Heart left ventricle (tissue), 16 donors: ENCODE measurements around the gene KCTD11. TPM values are rescaled to one million over a fixed set of nuclear protein-coding genes. Genes with fewer than 3 reads are reported as not detected.

Source experiments
- ATAC-seq, 4 donors: fragments of 200-7000 bp; cut with Tn5 transposase; one replicate each; pipeline ENCODE4 v1.9.1; 2020 to 2022; ENCODE audit warnings: moderate library complexity in 4 of 4, mild to moderate bottlenecking in 3 of 4, moderate number of reproducible peaks in 1 of 4
- DNase-seq, 5 donors: peaks; one replicate each; pipeline ENCODE4 v3.0.0-alpha.2; 2020
- H3K27ac ChIP-seq, 12 donors: fragments of 200-600 bp; sonication (generic) in 4 of 12; one replicate each; pipeline versions ENCODE4 v1.5.0 to v1.8.0; 2016 to 2022; ENCODE audit warnings: mild to moderate bottlenecking in 2 of 12
- H3K27me3 ChIP-seq, 9 donors: fragments of 200-600 bp; sonication (generic) in 2 of 9; one replicate each; pipeline versions ENCODE4 v1.5.1 to v1.8.0; 2016 to 2022; ENCODE audit warnings: mild to moderate bottlenecking in 3 of 9
- H3K36me3 ChIP-seq, 9 donors: fragments of 200-600 bp; sonication (generic) in 2 of 9; one replicate each; pipeline versions ENCODE4 v1.5.0 to v1.8.0; 2018 to 2022; ENCODE audit warnings: mild to moderate bottlenecking in 2 of 9
- H3K4me1 ChIP-seq, 12 donors: fragments of 200-600 bp; sonication (generic) in 4 of 12; one replicate each; pipeline versions ENCODE4 v1.5.0 to v1.8.0; 2016 to 2022; ENCODE audit warnings: mild to moderate bottlenecking in 3 of 12
- H3K4me3 ChIP-seq, 12 donors: fragments of 200-600 bp; sonication (generic) in 4 of 12; one replicate each; pipeline versions ENCODE4 v1.5.0 to v1.8.0; 2017 to 2022; ENCODE audit warnings: mild to moderate bottlenecking in 9 of 12, moderate library complexity in 4 of 12
- H3K9me3 ChIP-seq, 12 donors: fragments of 200-600 bp; sonication (generic) in 4 of 12; one replicate each; pipeline versions ENCODE4 v1.5.0 to v1.8.0; 2016 to 2022; ENCODE audit warnings: mild to moderate bottlenecking in 1 of 12
- CTCF ChIP-seq, 12 donors: fragments of 200-600 bp; sonication (generic) in 4 of 12; IDR thresholded peaks; one replicate each; pipeline versions ENCODE4 v1.5.0 to v1.8.0; 2018 to 2022; ENCODE audit warnings: antibody characterized with exemption in 12 of 12, mild to moderate bottlenecking in 5 of 12
- POLR2A ChIP-seq, 2 donors: fragments of 450-650 bp; IDR thresholded peaks; one replicate each; pipeline ENCODE4 v1.6.1; 2017; ENCODE audit warnings: antibody characterized with exemption in 2 of 2, mild to moderate bottlenecking in 2 of 2, moderate library complexity in 2 of 2
- WGBS, 4 donors: extraction: QIAGEN DNeasy Blood & Tissue Kit in 2 of 4; methylation state at CpG; one replicate each; pipeline versions ENCODE4 v1.1.5 to v1.1.7; 2013 to 2018; 5-methylcytosine and 5-hydroxymethylcytosine counted together
- intact Hi-C, 10 donors: fragments of 100-400 bp; cut with DNase I; formaldehyde crosslinking; loops; one replicate each; pipeline versions ENCODE4 v1.11.1 to v1.14.2; 2022
- polyA plus RNA-seq, 2 donors: library from polyadenylated mRNA; stranded (reverse); fragments of 200-250 nt; gene quantifications; one replicate each; pipeline ENCODE4 v1.2.3, GENCODE V29; 2013
- total RNA-seq, 9 donors: library from RNA; depleted of rRNA in 2 of 9; stranded (reverse); fragments of >200 nt in 2 of 9; fragmentation: NEBNext Ultra II Directional in 3 of 9; extraction: Animal tissue kit (Norgen Biotek cat#: 25700) in 3 of 9; gene quantifications; one replicate each; pipeline versions ENCODE4 v1.1.0 to v1.2.4, GENCODE V29; 2016 to 2023
- donor health status: ischemic (EF 13 %, LVEDD 7.1; RV severe dilation, severe dysfunction).
- donor health status: healthy with polysubstance abuse.
- donor health status: DM: no; HTN: yes; CAD: no.
- donor health status: DM: no; HTN: no; CAD: no.
- donor health status: ischemic (EF 25% LVEDD 6.9; RV normal size, moderate dysfunction).
- donor health status: ischemic (EF 25% LVEDD 5.7; RV mildly dilated, moderate dysfunction).
- donor health status: healthy.
- donor health status: DM: yes; HTN: yes; CAD: no.
- donor health status: ischemic (EF 35%, LVEDD 5.7; RV mildly dilated, moderate dysfunction).
- donor health status: nonischemic (EF 11% LVEDD 7.7; RV severe dilation, severe dysfunction).
- donor health status: DM: yes; HTN: yes; CAD: no.
- donor health status: PGD.
- donor health status: ischemic (EF 29% LVEDD 5.4; RV normal size, mild dysfunction).
- donor health status: nonischemic (EF 23%, LVEDD 6.1; RV moderate dilation, normal function).

The KCTD11 gene
- total and polyA plus RNA-seq, 11 donors: 3.4 to 9.6 (median 6.4) TPM

DNA sequence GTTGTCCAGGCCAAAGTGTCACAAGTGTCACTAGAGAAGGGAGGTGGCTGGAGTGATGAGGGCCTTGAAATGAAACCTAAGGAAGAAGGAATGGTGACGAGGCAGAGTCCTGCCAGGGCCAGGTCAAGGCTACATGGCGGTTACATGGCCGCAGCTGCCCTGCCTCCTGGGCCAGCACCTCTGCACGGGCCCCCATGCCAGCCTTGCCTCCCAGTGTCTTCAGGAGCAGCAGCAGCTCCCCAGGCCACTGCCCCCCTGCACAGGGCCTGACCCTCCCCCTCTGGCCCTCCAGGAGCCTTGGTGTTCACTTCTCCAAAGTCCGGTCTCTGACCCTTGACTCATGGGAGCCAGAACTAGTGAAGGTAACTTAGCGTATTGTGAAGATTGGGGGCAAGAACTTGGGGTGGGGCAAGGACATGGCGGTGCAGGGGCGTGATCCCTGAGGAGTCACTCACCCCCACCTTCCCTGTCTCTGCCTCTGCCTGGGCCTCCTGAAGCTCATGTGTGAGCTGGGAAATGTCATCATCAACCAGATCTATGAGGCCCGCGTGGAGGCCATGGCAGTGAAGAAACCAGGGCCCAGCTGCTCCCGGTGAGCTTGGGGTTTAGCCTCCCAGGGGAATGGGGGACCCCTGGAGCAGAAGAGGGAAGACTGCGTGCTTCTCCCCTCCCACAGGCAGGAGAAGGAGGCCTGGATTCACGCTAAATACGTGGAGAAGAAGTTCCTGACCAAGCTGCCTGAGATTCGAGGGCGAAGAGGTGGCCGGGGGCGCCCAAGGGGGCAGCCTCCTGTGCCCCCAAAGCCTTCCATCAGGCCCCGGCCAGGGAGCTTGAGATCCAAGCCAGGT is 4.1 kb upstream of the KCTD11 start:
- ATAC-seq: no peak
- no peaks in the 10 kb centered on the region for H3K27me3 ChIP-seq
- DNase-seq: no peak
- H3K4me3 ChIP-seq: no peak overlapping the region
- TF ChIP-seq POLR2A (IDR thresholded peaks at IDR 0.05): no peak
- no peak for TF ChIP-seq CTCF (IDR thresholded peaks at IDR 0.05)
- peaks cover 0 to 10% (median 0%) of the 10 kb centered on the region in 9 donors for H3K36me3 ChIP-seq
- no peak overlapping the region for H3K27ac ChIP-seq
- peaks cover 0 to 33% (median 21%) of the 10 kb centered on the region in 12 donors for H3K4me1 ChIP-seq
- WGBS, 4 donors: 64 to 83% (median 72%) methylated on average over 18 to 19 of the region's 19 CpGs
- intact Hi-C loops: loop anchor here in 9 of 10 donors (2.0 to 10.0 kb wide), 6 partner anchors 63 to 296 kb away; partner anchors contain the start of gene SLC2A4 (in 5 of the 9)
- no peaks in the 10 kb centered on the region for H3K9me3 ChIP-seq

DNA sequence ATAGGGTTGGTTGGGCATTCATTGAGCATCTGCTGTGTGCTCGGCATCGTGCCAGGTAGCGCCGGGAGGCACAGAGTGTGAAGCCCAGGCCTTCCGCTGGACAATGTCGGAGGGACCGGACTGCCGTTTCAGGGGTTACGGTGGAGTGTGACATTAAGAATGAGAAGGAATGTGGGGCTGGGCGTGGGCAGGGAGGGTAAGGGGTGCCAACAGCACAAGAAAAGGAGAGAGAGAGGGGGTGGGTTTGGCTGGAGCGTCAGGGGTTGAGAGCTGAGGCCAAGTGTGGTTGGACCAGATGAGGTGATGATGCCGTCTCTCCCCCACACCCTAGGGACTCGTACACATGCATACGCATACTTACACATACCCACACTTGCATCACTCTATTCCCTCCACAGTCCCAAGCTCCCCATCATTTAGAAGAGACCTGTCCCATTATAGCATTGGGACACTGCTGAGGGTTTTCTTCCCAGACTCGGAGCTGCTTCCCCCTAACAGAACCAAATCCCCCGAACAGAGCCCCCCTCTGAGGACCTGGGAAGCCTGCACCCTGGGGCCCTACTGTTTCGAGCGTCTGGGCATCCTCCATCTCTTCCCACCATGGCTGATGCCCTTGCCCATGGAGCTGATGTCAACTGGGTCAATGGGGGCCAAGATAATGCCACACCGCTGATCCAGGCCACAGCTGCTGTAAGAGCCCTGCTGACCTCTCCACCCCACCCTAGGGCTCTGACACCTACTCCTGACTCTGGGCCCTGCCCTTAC is 3.3 kb upstream of the KCTD11 start:
- intact Hi-C loops: loop anchor here in 8 of 10 donors (5.0 to 10.0 kb wide), 5 partner anchors 64 to 296 kb away; partner anchors contain the start of gene SLC2A4 (in 4 of the 8)
- ATAC-seq (no peak), DNase-seq (peak in 2 of 5 donors; percentile 25 to 31)
- Histone ChIP-seq H3K27me3 (no peaks in the 10 kb centered on the region), H3K27ac (peak overlapping the region in 4 of 12 donors; percentile 97 to 100 (median 99)), H3K36me3 (peaks cover 0 to 10% (median 0%) of the 10 kb centered on the region in 9 donors), H3K4me1 (peaks cover 0 to 41% (median 27%) of the 10 kb centered on the region in 12 donors), H3K9me3 (no peaks in the 10 kb centered on the region), H3K4me3 (no peak overlapping the region)
- no peak for TF ChIP-seq POLR2A (IDR thresholded peaks at IDR 0.05)
- TF ChIP-seq CTCF (IDR thresholded peaks at IDR 0.05): no peak
- 63 to 74% (median 68%) methylated on average over 15 to 19 of the region's 19 CpGs for WGBS, 4 donors

DNA sequence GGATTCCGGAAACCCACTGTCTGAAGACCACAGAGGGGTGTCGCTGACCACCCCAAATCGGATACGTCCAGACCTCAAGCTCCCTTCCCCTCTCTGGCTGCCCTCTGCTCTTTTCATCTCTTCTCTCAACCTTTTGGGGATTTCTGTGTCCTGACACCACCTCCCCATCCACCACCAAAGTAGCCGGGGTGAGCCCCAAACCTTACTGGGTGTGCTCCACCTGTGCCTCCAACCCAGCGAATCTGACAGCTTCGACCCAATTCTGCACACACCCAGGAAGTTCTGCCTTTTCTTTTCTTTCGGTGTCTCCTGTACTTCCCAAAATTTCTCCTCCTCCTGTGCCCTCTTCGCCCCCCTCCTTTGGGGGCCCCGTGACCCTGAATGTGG is 534 bp downstream of the KCTD11 start:
- intact Hi-C loops: loop anchor here in 9 of 10 donors (2.0 to 10.0 kb wide), 18 partner anchors 42 to 332 kb away; partner anchors contain the start of genes POLR2A (in 4 of the 9), MPDU1 (in 3 of the 9), SENP3 (in 3 of the 9) and SLC35G6 (in 3 of the 9)

More for the DNA sequence above, 534 bp downstream of the KCTD11 start:
- Histone ChIP-seq H3K27ac (peak overlapping the region; percentile 95 to 100 (median 97)), H3K27me3 (no peaks in the 10 kb centered on the region), H3K36me3 (peaks cover 0 to 4% (median 0%) of the 10 kb centered on the region in 9 donors), H3K4me1 (peaks cover 0 to 67% (median 38%) of the 10 kb centered on the region in 12 donors), H3K9me3 (no peaks in the 10 kb centered on the region), H3K4me3 (peak overlapping the region; percentile 49 to 98 (median 87))
- DNase-seq (no peak), ATAC-seq (no peak)
- TF ChIP-seq POLR2A (IDR thresholded peaks at IDR 0.05) (no peak), CTCF (IDR thresholded peaks at IDR 0.05) (peak in 5 of 12 donors; percentile 53 to 68 (median 61))
- 26 to 35% (median 33%) methylated on average over 9 to 10 of the region's 10 CpGs for WGBS, 4 donors
